ENCODE results near the gene MMRN2.

DNA sequence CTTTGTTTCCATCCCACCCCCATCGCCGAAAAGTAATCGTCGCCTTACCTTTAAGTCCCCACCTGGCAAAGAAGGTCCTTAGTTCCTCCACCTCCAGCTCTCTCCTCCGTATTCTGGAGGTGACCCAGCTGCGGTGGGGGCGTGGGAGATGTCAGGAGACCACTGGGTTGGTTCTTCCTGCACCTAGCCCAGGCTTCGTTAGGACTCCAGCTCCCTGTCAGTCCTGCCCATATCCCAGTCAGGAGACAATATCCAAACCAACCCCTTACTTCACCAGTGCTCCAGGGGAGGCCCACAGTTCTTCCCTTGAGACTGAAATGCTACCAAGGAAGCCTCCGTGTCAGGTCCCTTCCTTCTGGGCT, 11.6 kb upstream of the MMRN2 start:
- TF ChIP-seq SIN3A (IDR thresholded peaks at IDR 0.05; ENCODE audit: borderline replicate concordance, insufficient read depth, low read length) (no peak), POLR2AphosphoS5 (IDR thresholded peaks at IDR 0.05; ENCODE audit: low read depth, low read length) (no peak)
- TF ChIP-seq, protein P1, sequence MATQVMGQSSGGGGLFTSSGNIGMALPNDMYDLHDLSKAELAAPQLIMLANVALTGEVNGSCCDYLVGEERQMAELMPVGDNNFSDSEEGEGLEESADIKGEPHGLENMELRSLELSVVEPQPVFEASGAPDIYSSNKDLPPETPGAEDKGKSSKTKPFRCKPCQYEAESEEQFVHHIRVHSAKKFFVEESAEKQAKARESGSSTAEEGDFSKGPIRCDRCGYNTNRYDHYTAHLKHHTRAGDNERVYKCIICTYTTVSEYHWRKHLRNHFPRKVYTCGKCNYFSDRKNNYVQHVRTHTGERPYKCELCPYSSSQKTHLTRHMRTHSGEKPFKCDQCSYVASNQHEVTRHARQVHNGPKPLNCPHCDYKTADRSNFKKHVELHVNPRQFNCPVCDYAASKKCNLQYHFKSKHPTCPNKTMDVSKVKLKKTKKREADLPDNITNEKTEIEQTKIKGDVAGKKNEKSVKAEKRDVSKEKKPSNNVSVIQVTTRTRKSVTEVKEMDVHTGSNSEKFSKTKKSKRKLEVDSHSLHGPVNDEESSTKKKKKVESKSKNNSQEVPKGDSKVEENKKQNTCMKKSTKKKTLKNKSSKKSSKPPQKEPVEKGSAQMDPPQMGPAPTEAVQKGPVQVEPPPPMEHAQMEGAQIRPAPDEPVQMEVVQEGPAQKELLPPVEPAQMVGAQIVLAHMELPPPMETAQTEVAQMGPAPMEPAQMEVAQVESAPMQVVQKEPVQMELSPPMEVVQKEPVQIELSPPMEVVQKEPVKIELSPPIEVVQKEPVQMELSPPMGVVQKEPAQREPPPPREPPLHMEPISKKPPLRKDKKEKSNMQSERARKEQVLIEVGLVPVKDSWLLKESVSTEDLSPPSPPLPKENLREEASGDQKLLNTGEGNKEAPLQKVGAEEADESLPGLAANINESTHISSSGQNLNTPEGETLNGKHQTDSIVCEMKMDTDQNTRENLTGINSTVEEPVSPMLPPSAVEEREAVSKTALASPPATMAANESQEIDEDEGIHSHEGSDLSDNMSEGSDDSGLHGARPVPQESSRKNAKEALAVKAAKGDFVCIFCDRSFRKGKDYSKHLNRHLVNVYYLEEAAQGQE (IDR thresholded peaks at IDR 0.05; ENCODE audit: insufficient read depth in 1 of 2, low read depth in 2 of 2, low read length in 2 of 2): no peak
